Stomach smooth muscle (tissue), 2 donors: ENCODE measurements around the gene GRB14.
"Not testable (repeated sequence)": the region's sequence is repeated elsewhere in the genome, so short reads cannot be mapped to it uniquely, and the experiment has no call there.

Experiments
- H3K27ac ChIP-seq: one replicate; pipeline ENCODE4 v1.7.0; 2013; ENCODE audit warnings: mild to moderate bottlenecking, low read length, inconsistent platforms
- H3K27me3 ChIP-seq, 2 donors: one replicate each; pipeline ENCODE4 v1.7.0; 2013; ENCODE audit warnings: low read length in 2 of 2; ENCODE audit not compliant: insufficient read depth in 2 of 2, control insufficient read depth in 1 of 2
- H3K36me3 ChIP-seq, 2 donors: one replicate each; pipeline ENCODE4 v1.7.0; 2013; ENCODE audit warnings: low read length in 2 of 2; ENCODE audit not compliant: control insufficient read depth in 2 of 2, insufficient read depth in 2 of 2
- H3K4me1 ChIP-seq: one replicate; pipeline ENCODE4 v1.7.0; 2013; ENCODE audit warnings: low read length; ENCODE audit not compliant: control insufficient read depth, insufficient read depth
- H3K4me3 ChIP-seq, 2 donors: one replicate each; pipeline ENCODE4 v1.7.0; 2013; ENCODE audit warnings: low read length in 2 of 2
- H3K9ac ChIP-seq, 2 donors: one replicate each; pipeline ENCODE4 v1.7.0; 2013; ENCODE audit warnings: low read length in 2 of 2, mild to moderate bottlenecking in 1 of 2
- H3K9me3 ChIP-seq, 2 donors: one replicate each; pipeline ENCODE4 v1.7.0; 2013; ENCODE audit warnings: low read length in 2 of 2; ENCODE audit not compliant: control insufficient read depth in 2 of 2
- donor health status: healthy.
- donor health status: Pancreatic carcinoma.

Gene GRB14

DNA sequence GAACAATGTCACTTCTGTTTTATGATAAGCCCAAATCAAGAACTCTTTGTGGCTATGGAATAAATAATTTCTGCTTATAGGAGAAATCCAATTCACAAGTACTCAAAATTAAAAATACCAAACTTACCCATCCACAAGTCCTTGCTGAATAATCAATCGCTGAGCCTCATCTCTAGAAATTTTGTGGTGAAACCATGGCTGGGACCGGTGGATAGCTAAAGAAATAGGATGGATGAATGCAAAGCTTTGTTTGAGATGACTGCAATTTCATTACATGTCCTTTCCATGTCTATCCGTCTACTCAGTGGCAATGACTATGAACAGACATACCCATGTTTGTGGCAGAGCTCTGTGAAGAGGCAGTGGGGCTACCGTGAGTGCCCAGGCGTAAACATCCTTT lies 124.4 kb downstream of the GRB14 start:
- H3K4me3 ChIP-seq = no peak overlapping the region
- H3K27me3 ChIP-seq = no peaks in the 10 kb centered on the region
- no peak overlapping the region for H3K9ac ChIP-seq
- H3K9me3 ChIP-seq = no peaks in the 10 kb centered on the region
- no peaks in the 10 kb centered on the region for H3K36me3 ChIP-seq
- no peak overlapping the region for H3K27ac ChIP-seq
- no peaks in the 10 kb centered on the region for H3K4me1 ChIP-seq

GRCh38 chr2:164496421-164496820 lies 124.9 kb downstream of the GRB14 start:
- Histone ChIP-seq H3K9ac (no peak overlapping the region), H3K27me3 (no peaks in the 10 kb centered on the region), H3K27ac (no peak overlapping the region)

GRCh38 chr2:164495491-164496223 lies 125.6 kb downstream of the GRB14 start:
- H3K4me3 ChIP-seq = no peak overlapping the region
- H3K27me3 ChIP-seq = no peaks in the 10 kb centered on the region
- H3K36me3 ChIP-seq = no peaks in the 10 kb centered on the region
- H3K4me1 ChIP-seq = no peaks in the 10 kb centered on the region
- no peaks in the 10 kb centered on the region for H3K9me3 ChIP-seq
- H3K27ac ChIP-seq = no peak overlapping the region
- no peak overlapping the region for H3K9ac ChIP-seq

More at GRCh38 chr2:164496421-164496820, 124.9 kb downstream of the GRB14 start:
- H3K4me1 ChIP-seq = no peaks in the 10 kb centered on the region
- H3K9me3 ChIP-seq = no peaks in the 10 kb centered on the region
- no peaks in the 10 kb centered on the region for H3K36me3 ChIP-seq
- H3K4me3 ChIP-seq = no peak overlapping the region

GRCh38 chr2:164485541-164485940 lies 135.7 kb downstream of the GRB14 start:
- Histone ChIP-seq H3K4me3 (no peak overlapping the region), H3K9ac (no peak overlapping the region), H3K27me3 (no peaks in the 10 kb centered on the region), H3K9me3 (no peaks in the 10 kb centered on the region), H3K36me3 (no peaks in the 10 kb centered on the region), H3K4me1 (no peaks in the 10 kb centered on the region), H3K27ac (no peak overlapping the region)

DNA sequence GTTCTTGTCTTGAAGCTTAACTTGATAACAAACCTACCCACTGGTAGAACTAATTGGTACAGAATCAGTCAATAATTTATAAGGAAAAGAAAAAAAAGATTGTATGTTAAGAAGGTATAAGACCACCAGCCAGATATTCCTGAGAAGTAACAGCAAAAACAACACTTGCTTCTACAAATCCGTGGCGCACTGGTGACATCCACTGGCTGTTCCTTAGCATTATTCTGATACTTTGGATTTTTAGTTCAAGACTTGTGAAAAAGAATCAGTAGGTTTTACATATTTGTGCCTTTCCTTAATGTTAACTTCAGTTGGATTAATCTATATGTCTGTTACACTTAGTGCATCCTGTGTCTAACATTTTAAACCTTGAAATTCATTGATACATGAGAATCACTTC lies 141.8 kb downstream of the GRB14 start:
- H3K9ac ChIP-seq = no peak overlapping the region
- H3K9me3 ChIP-seq = no peaks in the 10 kb centered on the region
- no peak overlapping the region for H3K27ac ChIP-seq

DNA sequence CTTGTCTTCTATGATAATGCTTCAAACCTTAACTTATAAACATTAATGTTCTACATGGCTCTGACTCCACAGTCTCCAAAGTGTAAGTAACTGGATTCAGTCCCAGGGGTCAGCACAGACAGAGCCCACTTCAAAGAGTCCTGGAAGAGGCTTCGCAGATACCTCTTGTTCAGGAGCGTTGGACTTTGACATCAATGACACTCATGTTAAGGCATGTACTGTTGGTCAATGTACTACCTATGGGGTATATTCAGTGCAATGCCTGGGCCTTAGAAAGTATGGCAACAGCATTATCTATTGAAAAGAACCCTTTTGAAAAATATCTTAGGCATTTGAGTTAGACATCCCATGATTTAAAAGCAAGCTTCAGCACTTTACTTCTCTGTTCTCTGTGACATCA lies 143.1 kb downstream of the GRB14 start:
- no peak overlapping the region for H3K4me3 ChIP-seq

More for the DNA sequence above, 141.8 kb downstream of the GRB14 start:
- H3K4me1 ChIP-seq = no peaks in the 10 kb centered on the region
- H3K36me3 ChIP-seq = no peaks in the 10 kb centered on the region
- no peak overlapping the region for H3K4me3 ChIP-seq
- no peaks in the 10 kb centered on the region for H3K27me3 ChIP-seq

GRCh38 chr2:164474873-164475272 lies 146.4 kb downstream of the GRB14 start:
- Histone ChIP-seq H3K9ac (no peak overlapping the region), H3K36me3 (no peaks in the 10 kb centered on the region), H3K27ac (no peak overlapping the region), H3K4me1 (no peaks in the 10 kb centered on the region), H3K4me3 (no peak overlapping the region), H3K9me3 (no peaks in the 10 kb centered on the region), H3K27me3 (no peaks in the 10 kb centered on the region)

More for the DNA sequence above, 143.1 kb downstream of the GRB14 start:
- Histone ChIP-seq H3K36me3 (no peaks in the 10 kb centered on the region), H3K27me3 (no peaks in the 10 kb centered on the region), H3K4me1 (no peaks in the 10 kb centered on the region), H3K9ac (no peak overlapping the region), H3K9me3 (no peaks in the 10 kb centered on the region), H3K27ac (no peak overlapping the region)

DNA sequence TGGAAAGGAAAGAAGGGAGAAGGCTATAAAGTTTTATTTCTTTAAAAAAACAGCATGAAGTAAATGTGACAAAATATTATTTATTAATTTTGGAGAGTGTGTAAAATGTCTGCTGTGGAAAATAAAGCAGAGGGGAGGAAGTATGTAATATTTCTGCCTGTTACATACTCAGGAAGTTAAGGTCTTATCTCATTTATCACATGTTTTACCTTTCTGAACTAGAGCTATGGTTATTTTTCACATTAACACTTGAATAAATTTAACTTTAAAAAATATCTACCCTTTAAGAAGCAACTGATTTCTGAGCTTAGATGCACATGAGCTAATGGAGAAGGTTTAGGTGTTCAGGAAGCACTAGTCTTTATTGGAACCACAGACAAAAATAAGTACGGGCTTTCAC lies 148.3 kb downstream of the GRB14 start:
- Histone ChIP-seq H3K9ac (no peak overlapping the region), H3K36me3 (no peaks in the 10 kb centered on the region), H3K4me1 (no peaks in the 10 kb centered on the region), H3K9me3 (no peaks in the 10 kb centered on the region), H3K27ac (no peak overlapping the region), H3K4me3 (no peak overlapping the region), H3K27me3 (no peaks in the 10 kb centered on the region)

DNA sequence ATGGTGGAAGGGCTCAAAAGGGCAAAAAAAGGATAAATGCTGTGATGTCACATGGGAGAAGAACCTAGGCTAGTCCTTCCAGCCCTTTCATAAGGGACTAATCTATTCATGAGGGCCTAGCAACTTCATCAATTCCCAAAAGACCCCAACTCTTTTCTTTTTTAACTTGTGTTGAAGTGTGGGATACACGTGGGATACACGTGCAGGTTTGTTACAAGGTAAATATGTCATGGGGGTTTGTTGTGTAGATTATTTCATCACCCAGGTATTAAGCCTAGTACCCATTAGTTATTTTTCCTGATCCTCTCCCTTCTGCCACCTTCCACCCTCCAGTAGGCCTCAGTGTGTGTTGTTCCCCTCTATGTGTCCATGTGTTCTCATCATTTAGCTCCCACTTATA lies 156.2 kb downstream of the GRB14 start:
- H3K4me1 ChIP-seq, H3K9me3 ChIP-seq, H3K9ac ChIP-seq, H3K27ac ChIP-seq, H3K27me3 ChIP-seq, H3K36me3 ChIP-seq, H3K4me3 ChIP-seq: not testable (repeated sequence)

GRCh38 chr2:164464376-164464775 lies 156.9 kb downstream of the GRB14 start:
- H3K9me3 ChIP-seq = no peaks in the 10 kb centered on the region
- no peaks in the 10 kb centered on the region for H3K36me3 ChIP-seq
- H3K4me1 ChIP-seq = no peaks in the 10 kb centered on the region
- no peak overlapping the region for H3K27ac ChIP-seq
- no peaks in the 10 kb centered on the region for H3K27me3 ChIP-seq
- H3K9ac ChIP-seq = no peak overlapping the region
- no peak overlapping the region for H3K4me3 ChIP-seq

- H3K27me3 ChIP-seq = no peaks in the 10 kb centered on the region
- no peaks in the 10 kb centered on the region for H3K4me1 ChIP-seq
- no peaks in the 10 kb centered on the region for H3K9me3 ChIP-seq
- H3K36me3 ChIP-seq = no peaks in the 10 kb centered on the region
- no peak overlapping the region for H3K27ac ChIP-seq
- no peak overlapping the region for H3K9ac ChIP-seq
- H3K4me3 ChIP-seq = no peak overlapping the region
These were observed 162.5 kb downstream of the GRB14 start for GRCh38 chr2:164458792-164459191.
